Neutrophil (primary cell): ENCODE results near the gene SLC25A26.

Experiments
- H3K27ac ChIP-seq: fragments of 200-600 bp; sonication (generic); 2 replicates; pipeline ENCODE4 v1.5.1; 2016; ENCODE audit warnings: mild to moderate bottlenecking, moderate library complexity
- H3K27me3 ChIP-seq: fragments of 200-600 bp; sonication (generic); 2 replicates; pipeline ENCODE4 v1.6.0; 2016; ENCODE audit warnings: mild to moderate bottlenecking
- H3K36me3 ChIP-seq: fragments of 200-600 bp; sonication (generic); 2 replicates; pipeline ENCODE4 v1.5.1; 2017
- H3K4me1 ChIP-seq, 2 experiments: fragments of 200-600 bp in 1 of 2; sonication (generic) in 1 of 2; 1 replicate in 1 of 2; 2 replicates in 1 of 2; pipeline versions ENCODE4 v1.5.1 to v1.6.1; 2013 to 2016; ENCODE audit warnings: low read depth in 1 of 2, low read length in 1 of 2, mild to moderate bottlenecking in 1 of 2, moderate library complexity in 1 of 2; ENCODE audit not compliant: control insufficient read depth in 1 of 2, insufficient read depth in 1 of 2
- H3K4me3 ChIP-seq, 2 experiments: fragments of 200-600 bp in 1 of 2; sonication (generic) in 1 of 2; 1 replicate in 1 of 2; 2 replicates in 1 of 2; pipeline ENCODE4 v1.5.1; 2013 to 2016; ENCODE audit warnings: low read depth in 1 of 2, low read length in 1 of 2, mild to moderate bottlenecking in 1 of 2, moderate library complexity in 1 of 2
- H3K9me3 ChIP-seq: fragments of 200-600 bp; sonication (generic); 2 replicates; pipeline ENCODE4 v1.5.1; 2016
- CTCF ChIP-seq: fragments of 200-600 bp; sonication (generic); IDR thresholded peaks from 2 replicates; pipeline ENCODE4 v1.5.1; 2016; ENCODE audit warnings: antibody characterized with exemption

Gene SLC25A26

GRCh38 chr3:66181764-66182163, 39.0 kb upstream of the SLC25A26 start:
- H3K9me3 ChIP-seq = no peaks in the 10 kb centered on the region
- no peak overlapping the region for H3K4me3 ChIP-seq
- H3K27me3 ChIP-seq = no peaks in the 10 kb centered on the region
- H3K36me3 ChIP-seq = no peaks in the 10 kb centered on the region
- H3K27ac ChIP-seq = no peak overlapping the region
- TF ChIP-seq CTCF = no peak
- H3K4me1 ChIP-seq = no peaks in the 10 kb centered on the region

GRCh38 chr3:66182246-66182645, 38.6 kb upstream of the SLC25A26 start:
- Histone ChIP-seq H3K4me1 (no peaks in the 10 kb centered on the region), H3K27me3 (no peaks in the 10 kb centered on the region), H3K4me3 (no peak overlapping the region), H3K36me3 (no peaks in the 10 kb centered on the region), H3K27ac (no peak overlapping the region), H3K9me3 (no peaks in the 10 kb centered on the region)
- no peak for TF ChIP-seq CTCF

- TF ChIP-seq CTCF = no peak
- H3K9me3 ChIP-seq = no peaks in the 10 kb centered on the region
Measured at GRCh38 chr3:66186545-66186944, 34.3 kb upstream of the SLC25A26 start.

GRCh38 chr3:66195347-66195783, 25.4 kb upstream of the SLC25A26 start:
- no peaks in the 10 kb centered on the region for H3K4me1 ChIP-seq
- H3K9me3 ChIP-seq = no peaks in the 10 kb centered on the region
- no peaks in the 10 kb centered on the region for H3K36me3 ChIP-seq
- no peak overlapping the region for H3K27ac ChIP-seq
- H3K4me3 ChIP-seq = no peak overlapping the region
- peaks cover 62% of the 10 kb centered on the region for H3K27me3 ChIP-seq
- TF ChIP-seq CTCF = no peak

More at GRCh38 chr3:66186545-66186944, 34.3 kb upstream of the SLC25A26 start:
- no peaks in the 10 kb centered on the region for H3K4me1 ChIP-seq
- no peaks in the 10 kb centered on the region for H3K36me3 ChIP-seq
- H3K27ac ChIP-seq = no peak overlapping the region
- no peak overlapping the region for H3K4me3 ChIP-seq
- no peaks in the 10 kb centered on the region for H3K27me3 ChIP-seq

GRCh38 chr3:66196633-66197032, 24.2 kb upstream of the SLC25A26 start:
- Histone ChIP-seq H3K27me3 (peaks cover 65% of the 10 kb centered on the region), H3K36me3 (no peaks in the 10 kb centered on the region), H3K9me3 (no peaks in the 10 kb centered on the region), H3K4me3 (no peak overlapping the region), H3K27ac (no peak overlapping the region), H3K4me1 (no peaks in the 10 kb centered on the region)
- no peak for TF ChIP-seq CTCF
